PC-9 (cell line): ENCODE results near the gene RGS3.

Experiments used
- EZH2 ChIP-seq: fragments of 200-600 bp; sonication (generic); IDR thresholded peaks from 2 replicates; pipeline ENCODE4 v1.8.0; 2017; ENCODE audit warnings: antibody characterized with exemption, low read depth
- TF ChIP-seq, protein P1 (sequence below): fragments of 200-600 bp; sonication (generic); conservative IDR thresholded peaks from 2 replicates; pipeline ENCODE4 v1.6.1; 2017; ENCODE audit warnings: mixed run types, antibody characterized with exemption, mild to moderate bottlenecking, moderate library complexity

DNA sequence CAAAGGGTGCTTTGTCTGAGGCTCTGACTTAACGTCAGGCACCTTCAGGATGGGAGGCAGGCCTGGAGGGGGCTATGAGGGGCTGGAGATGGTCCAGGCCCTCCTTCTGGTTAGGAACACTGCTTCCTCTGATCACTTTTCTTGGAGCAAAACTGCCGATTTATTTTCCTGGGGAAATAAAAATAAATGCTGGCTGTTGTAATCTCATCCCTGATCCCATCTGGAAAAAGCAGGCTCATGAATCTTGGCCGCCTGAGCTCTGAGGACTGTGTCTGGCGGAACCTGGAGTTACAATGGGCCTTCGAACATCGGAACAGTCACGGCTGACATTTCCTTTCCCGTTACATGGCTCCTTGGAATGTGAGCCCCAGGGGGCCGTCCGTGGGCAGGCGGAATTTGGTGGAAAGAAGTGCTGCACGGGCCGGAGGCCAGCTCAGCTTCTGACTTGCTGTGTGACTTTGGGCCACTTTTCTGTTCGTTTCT is 157.8 kb downstream of the RGS3 start:
- TF ChIP-seq, protein P1, sequence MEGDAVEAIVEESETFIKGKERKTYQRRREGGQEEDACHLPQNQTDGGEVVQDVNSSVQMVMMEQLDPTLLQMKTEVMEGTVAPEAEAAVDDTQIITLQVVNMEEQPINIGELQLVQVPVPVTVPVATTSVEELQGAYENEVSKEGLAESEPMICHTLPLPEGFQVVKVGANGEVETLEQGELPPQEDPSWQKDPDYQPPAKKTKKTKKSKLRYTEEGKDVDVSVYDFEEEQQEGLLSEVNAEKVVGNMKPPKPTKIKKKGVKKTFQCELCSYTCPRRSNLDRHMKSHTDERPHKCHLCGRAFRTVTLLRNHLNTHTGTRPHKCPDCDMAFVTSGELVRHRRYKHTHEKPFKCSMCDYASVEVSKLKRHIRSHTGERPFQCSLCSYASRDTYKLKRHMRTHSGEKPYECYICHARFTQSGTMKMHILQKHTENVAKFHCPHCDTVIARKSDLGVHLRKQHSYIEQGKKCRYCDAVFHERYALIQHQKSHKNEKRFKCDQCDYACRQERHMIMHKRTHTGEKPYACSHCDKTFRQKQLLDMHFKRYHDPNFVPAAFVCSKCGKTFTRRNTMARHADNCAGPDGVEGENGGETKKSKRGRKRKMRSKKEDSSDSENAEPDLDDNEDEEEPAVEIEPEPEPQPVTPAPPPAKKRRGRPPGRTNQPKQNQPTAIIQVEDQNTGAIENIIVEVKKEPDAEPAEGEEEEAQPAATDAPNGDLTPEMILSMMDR: no peak
- TF ChIP-seq EZH2: no peak
